Measurements from ENCODE around the gene WDR13.
A peak's percentile ranks its signal among the peaks of the same experiment; 100 is the strongest.
"Not testable (repeated sequence)": the region's sequence is repeated elsewhere in the genome, so short reads cannot be mapped to it uniquely, and the experiment has no call there.

WDR13 gene

GRCh38 chrX:48598614-48599013 lies 1.3 kb downstream of the WDR13 start:
- no peak for DNase-seq

- no peak for DNase-seq
Observed at GRCh38 chrX:48599341-48599740, 2.0 kb downstream of the WDR13 start.

- DNase-seq = no peak
Observed at GRCh38 chrX:48600226-48600625, 2.9 kb downstream of the WDR13 start.

- DNase-seq = no peak
Observed at GRCh38 chrX:48601741-48602394, 4.6 kb downstream of the WDR13 start.

- DNase-seq = no peak
Observed at GRCh38 chrX:48604701-48605100, 7.4 kb downstream of the WDR13 start.

GRCh38 chrX:48606091-48606490 lies 8.8 kb downstream of the WDR13 start:
- no peak for DNase-seq

GRCh38 chrX:48611703-48612102 lies 14.4 kb downstream of the WDR13 start:
- DNase-seq = no peak

- no peak for DNase-seq
Observed at GRCh38 chrX:48613502-48614160, 16.3 kb downstream of the WDR13 start.

- no peak for DNase-seq
Observed at GRCh38 chrX:48616576-48616975, 19.3 kb downstream of the WDR13 start.

GRCh38 chrX:48617542-48618340 lies 20.4 kb downstream of the WDR13 start:
- DNase-seq = no peak

- no peak for DNase-seq
Observed at GRCh38 chrX:48626401-48627298, 29.4 kb downstream of the WDR13 start.

GRCh38 chrX:48631376-48632090 lies 34.2 kb downstream of the WDR13 start:
- DNase-seq = peak; percentile 49

GRCh38 chrX:48632207-48632606 lies 34.9 kb downstream of the WDR13 start:
- no peak for DNase-seq

- no peak for DNase-seq
Observed at GRCh38 chrX:48636301-48636700, 39.0 kb downstream of the WDR13 start.

GRCh38 chrX:48636776-48637175 lies 39.5 kb downstream of the WDR13 start:
- no peak for DNase-seq

GRCh38 chrX:48645669-48646068 lies 48.4 kb downstream of the WDR13 start:
- DNase-seq = no peak

GRCh38 chrX:48648336-48648751 lies 51.1 kb downstream of the WDR13 start:
- DNase-seq = peak; percentile 15

GRCh38 chrX:48649102-48649501 lies 51.8 kb downstream of the WDR13 start:
- no peak for DNase-seq

GRCh38 chrX:48652055-48652579 lies 54.8 kb downstream of the WDR13 start:
- not testable (repeated sequence) for DNase-seq

GRCh38 chrX:48654746-48655145 lies 57.5 kb downstream of the WDR13 start:
- DNase-seq = not testable (repeated sequence)

Data from activated CD4-positive, alpha-beta T cell treated with anti-CD3 and anti-CD28 coated beads, Interleukin-2, amount 50 U/mL, for 1 hour (primary cell).